ENCODE results near the gene ALCAM. TPM values are rescaled to one million over a fixed set of nuclear protein-coding genes. Genes with fewer than 3 reads are reported as not detected.
A peak's percentile ranks its signal among the peaks of the same experiment; 100 is the strongest.

Gene ALCAM
- total and polyA plus RNA-seq, 2 donors (not counting 1 experiment from before 2014, with no cell fraction given), result 168 to 188 TPM

DNA sequence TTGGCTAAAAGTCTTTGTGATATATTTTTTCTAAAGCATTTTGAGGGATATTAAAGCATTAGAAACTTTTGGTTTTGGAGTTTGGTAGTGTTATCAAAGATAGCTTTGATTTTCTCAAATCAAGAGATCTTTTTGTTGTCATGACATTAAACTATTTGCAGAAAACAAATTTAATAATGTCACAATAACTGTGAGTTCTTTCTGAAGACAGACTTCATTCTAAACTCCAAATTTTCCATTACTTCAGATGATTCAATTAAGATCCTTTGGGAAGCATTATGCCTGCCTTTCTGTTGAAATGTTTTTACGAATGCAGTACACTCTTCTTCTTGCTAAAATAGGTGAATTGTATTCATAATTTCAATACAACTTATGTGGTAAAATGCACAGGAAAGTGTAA lies 145.4 kb downstream of the ALCAM start:
- Histone ChIP-seq H3K9ac (ENCODE audit: insufficient read depth, low read length) (no peak overlapping the region), H3K27me3 (ENCODE audit: control insufficient read depth, insufficient read depth, low read length) (no peaks in the 10 kb centered on the region), H3K9me3 (ENCODE audit: control insufficient read depth, insufficient read depth, low read depth, low read length) (no peaks in the 10 kb centered on the region), H2AFZ (ENCODE audit: low read length) (no peak overlapping the region), H3K27ac (ENCODE audit: insufficient read depth, low read length) (no peak overlapping the region), H3K4me2 (ENCODE audit: extremely low read depth, insufficient read depth, low read length) (no peak overlapping the region), H4K20me1 (ENCODE audit: control insufficient read depth, extremely low read depth, insufficient read depth, low read length) (no peaks in the 10 kb centered on the region), H3K36me3 (ENCODE audit: control insufficient read depth, insufficient read depth, low read length) (no peaks in the 10 kb centered on the region), H3K4me1 (ENCODE audit: control insufficient read depth, extremely low read depth, insufficient read depth, low read length) (no peaks in the 10 kb centered on the region), H3K79me2 (ENCODE audit: control insufficient read depth, insufficient read depth, low read length) (peaks cover 5% of the 10 kb centered on the region), H3K4me3 (replicated peaks in 1 of 4; ENCODE audit: control extremely low read depth in 1 of 4, insufficient read depth in 1 of 4, low read depth in 3 of 4, low read length in 4 of 4) (no peak overlapping the region)
- no peak for TF ChIP-seq EZH2 (IDR thresholded peaks at IDR 0.05; ENCODE audit: low read length, missing control alignments)
- TF ChIP-seq, protein P1, sequence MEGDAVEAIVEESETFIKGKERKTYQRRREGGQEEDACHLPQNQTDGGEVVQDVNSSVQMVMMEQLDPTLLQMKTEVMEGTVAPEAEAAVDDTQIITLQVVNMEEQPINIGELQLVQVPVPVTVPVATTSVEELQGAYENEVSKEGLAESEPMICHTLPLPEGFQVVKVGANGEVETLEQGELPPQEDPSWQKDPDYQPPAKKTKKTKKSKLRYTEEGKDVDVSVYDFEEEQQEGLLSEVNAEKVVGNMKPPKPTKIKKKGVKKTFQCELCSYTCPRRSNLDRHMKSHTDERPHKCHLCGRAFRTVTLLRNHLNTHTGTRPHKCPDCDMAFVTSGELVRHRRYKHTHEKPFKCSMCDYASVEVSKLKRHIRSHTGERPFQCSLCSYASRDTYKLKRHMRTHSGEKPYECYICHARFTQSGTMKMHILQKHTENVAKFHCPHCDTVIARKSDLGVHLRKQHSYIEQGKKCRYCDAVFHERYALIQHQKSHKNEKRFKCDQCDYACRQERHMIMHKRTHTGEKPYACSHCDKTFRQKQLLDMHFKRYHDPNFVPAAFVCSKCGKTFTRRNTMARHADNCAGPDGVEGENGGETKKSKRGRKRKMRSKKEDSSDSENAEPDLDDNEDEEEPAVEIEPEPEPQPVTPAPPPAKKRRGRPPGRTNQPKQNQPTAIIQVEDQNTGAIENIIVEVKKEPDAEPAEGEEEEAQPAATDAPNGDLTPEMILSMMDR (conservative IDR thresholded peaks at IDR 0.05 in 1 of 2, IDR thresholded peaks at IDR 0.05 in 1 of 2; ENCODE audit: low read depth in 1 of 2, low read length in 2 of 2), result no peak
- no peak for DNase-seq (ENCODE audit: low read depth in 2 of 2)

DNA sequence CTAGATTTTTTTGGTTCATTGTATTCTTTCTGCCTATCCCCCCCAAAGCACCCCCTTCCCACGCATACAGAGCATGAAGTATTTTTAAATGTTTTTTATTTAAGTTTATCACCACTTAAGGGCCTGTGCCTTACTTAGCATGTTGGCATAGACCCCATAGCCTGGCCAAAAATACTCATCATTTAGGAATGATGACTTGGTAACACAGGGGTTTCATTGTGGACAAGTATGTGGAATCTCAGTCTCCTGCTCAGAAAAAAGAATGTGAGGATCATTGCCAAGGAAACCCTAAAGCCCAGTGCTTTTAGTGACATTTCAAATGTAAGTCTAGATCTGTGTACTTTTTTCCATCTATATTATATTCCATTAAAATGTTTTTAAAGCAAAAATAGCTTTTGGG lies 146.3 kb downstream of the ALCAM start:
- Histone ChIP-seq H4K20me1 (ENCODE audit: control insufficient read depth, extremely low read depth, insufficient read depth, low read length) (no peaks in the 10 kb centered on the region), H3K27ac (ENCODE audit: insufficient read depth, low read length) (no peak overlapping the region), H3K27me3 (ENCODE audit: control insufficient read depth, insufficient read depth, low read length) (no peaks in the 10 kb centered on the region), H3K4me2 (ENCODE audit: extremely low read depth, insufficient read depth, low read length) (no peak overlapping the region), H2AFZ (ENCODE audit: low read length) (no peak overlapping the region), H3K9me3 (ENCODE audit: control insufficient read depth, insufficient read depth, low read depth, low read length) (no peaks in the 10 kb centered on the region), H3K36me3 (ENCODE audit: control insufficient read depth, insufficient read depth, low read length) (no peaks in the 10 kb centered on the region), H3K4me1 (ENCODE audit: control insufficient read depth, extremely low read depth, insufficient read depth, low read length) (no peaks in the 10 kb centered on the region), H3K9ac (ENCODE audit: insufficient read depth, low read length) (no peak overlapping the region), H3K4me3 (replicated peaks in 1 of 4; ENCODE audit: control extremely low read depth in 1 of 4, insufficient read depth in 1 of 4, low read depth in 3 of 4, low read length in 4 of 4) (no peak overlapping the region), H3K79me2 (ENCODE audit: control insufficient read depth, insufficient read depth, low read length) (peaks cover 9% of the 10 kb centered on the region)
- TF ChIP-seq, protein P1 (conservative IDR thresholded peaks at IDR 0.05 in 1 of 2, IDR thresholded peaks at IDR 0.05 in 1 of 2; ENCODE audit: low read depth in 1 of 2, low read length in 2 of 2), result no peak
- no peak for TF ChIP-seq EZH2 (IDR thresholded peaks at IDR 0.05; ENCODE audit: low read length, missing control alignments)
- peak; percentile 60 to 93 for DNase-seq (ENCODE audit: low read depth in 2 of 2)

GRCh38 chr3:105513886-105514285 lies 147.2 kb downstream of the ALCAM start:
- Histone ChIP-seq H3K79me2 (ENCODE audit: control insufficient read depth, insufficient read depth, low read length) (peaks cover 9% of the 10 kb centered on the region), H3K4me3 (replicated peaks in 1 of 4; ENCODE audit: control extremely low read depth in 1 of 4, insufficient read depth in 1 of 4, low read depth in 3 of 4, low read length in 4 of 4) (no peak overlapping the region), H3K27ac (ENCODE audit: insufficient read depth, low read length) (no peak overlapping the region), H3K27me3 (ENCODE audit: control insufficient read depth, insufficient read depth, low read length) (no peaks in the 10 kb centered on the region), H4K20me1 (ENCODE audit: control insufficient read depth, extremely low read depth, insufficient read depth, low read length) (no peaks in the 10 kb centered on the region), H3K9me3 (ENCODE audit: control insufficient read depth, insufficient read depth, low read depth, low read length) (no peaks in the 10 kb centered on the region), H3K4me1 (ENCODE audit: control insufficient read depth, extremely low read depth, insufficient read depth, low read length) (no peaks in the 10 kb centered on the region), H2AFZ (ENCODE audit: low read length) (no peak overlapping the region), H3K9ac (ENCODE audit: insufficient read depth, low read length) (no peak overlapping the region), H3K4me2 (ENCODE audit: extremely low read depth, insufficient read depth, low read length) (no peak overlapping the region), H3K36me3 (ENCODE audit: control insufficient read depth, insufficient read depth, low read length) (no peaks in the 10 kb centered on the region)
- DNase-seq (ENCODE audit: low read depth in 2 of 2), result peak in 1 of 2 donors; percentile 64
- TF ChIP-seq, protein P1 (conservative IDR thresholded peaks at IDR 0.05 in 1 of 2, IDR thresholded peaks at IDR 0.05 in 1 of 2; ENCODE audit: low read depth in 1 of 2, low read length in 2 of 2), result no peak
- TF ChIP-seq EZH2 (IDR thresholded peaks at IDR 0.05; ENCODE audit: low read length, missing control alignments), result no peak
